Vagina (tissue), 2 donors: ENCODE measurements around the gene MYZAP.

ENCODE experiments used
- POLR2AphosphoS5 ChIP-seq, 2 donors: sonication (generic); formaldehyde crosslinking; IDR thresholded peaks; one replicate each; pipeline ENCODE4 v1.9.0; 2017; ENCODE audit warnings: antibody characterized with exemption in 2 of 2, mild to moderate bottlenecking in 2 of 2, low read depth in 1 of 2; ENCODE audit not compliant: insufficient read depth in 1 of 2
- TF ChIP-seq, protein P1 (sequence below), 3 experiments: fragments of 450-650 bp in 2 of 3; fragments of 200-600 bp in 1 of 3; sonication (generic) in 1 of 3; IDR thresholded peaks; one replicate each; pipeline ENCODE4 v1.5.1; 2017 to 2019; ENCODE audit warnings: antibody characterized with exemption in 3 of 3, mild to moderate bottlenecking in 2 of 3, moderate library complexity in 2 of 3

DNA sequence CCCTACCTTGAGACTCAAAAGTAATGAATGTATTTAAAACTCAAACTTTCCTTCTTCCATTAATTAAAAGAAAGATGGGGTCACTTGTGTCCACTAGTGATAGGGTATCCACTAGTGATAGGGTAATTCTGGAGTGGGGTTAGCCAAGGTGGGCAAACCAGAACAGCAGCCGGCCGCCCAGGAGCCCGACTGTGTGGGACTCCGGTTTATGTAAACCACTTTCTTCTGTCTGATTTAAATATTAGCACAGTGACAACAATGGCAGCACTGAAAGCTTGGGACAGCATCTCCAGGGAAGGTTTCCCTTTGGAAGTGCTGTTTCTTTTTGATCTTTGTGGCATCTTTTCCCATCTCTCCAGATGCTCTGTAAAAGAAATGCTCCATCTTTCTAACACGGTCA, 722 bp downstream of the MYZAP start:
- TF ChIP-seq, protein P1, sequence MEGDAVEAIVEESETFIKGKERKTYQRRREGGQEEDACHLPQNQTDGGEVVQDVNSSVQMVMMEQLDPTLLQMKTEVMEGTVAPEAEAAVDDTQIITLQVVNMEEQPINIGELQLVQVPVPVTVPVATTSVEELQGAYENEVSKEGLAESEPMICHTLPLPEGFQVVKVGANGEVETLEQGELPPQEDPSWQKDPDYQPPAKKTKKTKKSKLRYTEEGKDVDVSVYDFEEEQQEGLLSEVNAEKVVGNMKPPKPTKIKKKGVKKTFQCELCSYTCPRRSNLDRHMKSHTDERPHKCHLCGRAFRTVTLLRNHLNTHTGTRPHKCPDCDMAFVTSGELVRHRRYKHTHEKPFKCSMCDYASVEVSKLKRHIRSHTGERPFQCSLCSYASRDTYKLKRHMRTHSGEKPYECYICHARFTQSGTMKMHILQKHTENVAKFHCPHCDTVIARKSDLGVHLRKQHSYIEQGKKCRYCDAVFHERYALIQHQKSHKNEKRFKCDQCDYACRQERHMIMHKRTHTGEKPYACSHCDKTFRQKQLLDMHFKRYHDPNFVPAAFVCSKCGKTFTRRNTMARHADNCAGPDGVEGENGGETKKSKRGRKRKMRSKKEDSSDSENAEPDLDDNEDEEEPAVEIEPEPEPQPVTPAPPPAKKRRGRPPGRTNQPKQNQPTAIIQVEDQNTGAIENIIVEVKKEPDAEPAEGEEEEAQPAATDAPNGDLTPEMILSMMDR (IDR thresholded peaks at IDR 0.05) = no peak
- no peak for TF ChIP-seq POLR2AphosphoS5 (IDR thresholded peaks at IDR 0.05; ENCODE audit: insufficient read depth in 1 of 2, low read depth in 1 of 2)
